Gastrocnemius medialis (tissue), 4 donors: ENCODE measurements around the gene CASP3.

Experiments
- POLR2A ChIP-seq, 2 donors: fragments of 450-650 bp; IDR thresholded peaks; one replicate each; pipeline ENCODE4 v1.6.1; 2017; ENCODE audit warnings: antibody characterized with exemption in 2 of 2, mild to moderate bottlenecking in 2 of 2, moderate library complexity in 2 of 2
- TF ChIP-seq, protein P1 (sequence below), 5 experiments: fragments of 450-650 bp in 3 of 5; fragments of 200-600 bp in 2 of 5; sonication (generic) in 2 of 5; IDR thresholded peaks in 4 of 5; conservative IDR thresholded peaks in 1 of 5; 1 replicate in 4 of 5; 2 replicates in 1 of 5; pipeline ENCODE4 v1.5.1; 2016 to 2019; ENCODE audit warnings: antibody characterized with exemption in 5 of 5, mild to moderate bottlenecking in 3 of 5, moderate library complexity in 3 of 5

DNA sequence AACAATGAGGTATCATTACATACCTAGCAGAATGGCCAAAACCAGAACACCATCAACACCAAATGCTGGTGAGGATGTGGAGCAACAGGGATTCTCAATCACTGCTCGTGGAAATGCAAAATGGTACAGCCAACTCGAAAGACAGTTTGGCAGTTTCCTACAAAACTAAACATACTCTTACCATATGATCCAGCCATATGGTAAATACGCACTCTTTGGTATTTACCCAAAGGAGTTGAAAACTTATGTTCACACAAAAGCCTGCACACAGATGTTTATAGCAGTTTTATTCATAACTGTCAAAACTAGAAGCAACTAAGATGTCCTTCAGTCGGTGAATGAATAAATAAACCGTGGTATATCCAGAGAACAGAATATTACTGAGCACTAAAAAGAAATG, 7.8 kb downstream of the CASP3 start:
- TF ChIP-seq, protein P1, sequence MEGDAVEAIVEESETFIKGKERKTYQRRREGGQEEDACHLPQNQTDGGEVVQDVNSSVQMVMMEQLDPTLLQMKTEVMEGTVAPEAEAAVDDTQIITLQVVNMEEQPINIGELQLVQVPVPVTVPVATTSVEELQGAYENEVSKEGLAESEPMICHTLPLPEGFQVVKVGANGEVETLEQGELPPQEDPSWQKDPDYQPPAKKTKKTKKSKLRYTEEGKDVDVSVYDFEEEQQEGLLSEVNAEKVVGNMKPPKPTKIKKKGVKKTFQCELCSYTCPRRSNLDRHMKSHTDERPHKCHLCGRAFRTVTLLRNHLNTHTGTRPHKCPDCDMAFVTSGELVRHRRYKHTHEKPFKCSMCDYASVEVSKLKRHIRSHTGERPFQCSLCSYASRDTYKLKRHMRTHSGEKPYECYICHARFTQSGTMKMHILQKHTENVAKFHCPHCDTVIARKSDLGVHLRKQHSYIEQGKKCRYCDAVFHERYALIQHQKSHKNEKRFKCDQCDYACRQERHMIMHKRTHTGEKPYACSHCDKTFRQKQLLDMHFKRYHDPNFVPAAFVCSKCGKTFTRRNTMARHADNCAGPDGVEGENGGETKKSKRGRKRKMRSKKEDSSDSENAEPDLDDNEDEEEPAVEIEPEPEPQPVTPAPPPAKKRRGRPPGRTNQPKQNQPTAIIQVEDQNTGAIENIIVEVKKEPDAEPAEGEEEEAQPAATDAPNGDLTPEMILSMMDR (IDR thresholded peaks at IDR 0.05 in 4 of 5, conservative IDR thresholded peaks at IDR 0.05 in 1 of 5) = no peak
- no peak for TF ChIP-seq POLR2A (IDR thresholded peaks at IDR 0.05)
